ENCODE results near the gene CALY. TPM values are rescaled to one million over a fixed set of nuclear protein-coding genes. Genes with fewer than 3 reads are reported as not detected.

CALY gene
- polyA plus RNA-seq, 1 of the 3 experiments (the other 2 are of a cell fraction), result 3.3 TPM

DNA sequence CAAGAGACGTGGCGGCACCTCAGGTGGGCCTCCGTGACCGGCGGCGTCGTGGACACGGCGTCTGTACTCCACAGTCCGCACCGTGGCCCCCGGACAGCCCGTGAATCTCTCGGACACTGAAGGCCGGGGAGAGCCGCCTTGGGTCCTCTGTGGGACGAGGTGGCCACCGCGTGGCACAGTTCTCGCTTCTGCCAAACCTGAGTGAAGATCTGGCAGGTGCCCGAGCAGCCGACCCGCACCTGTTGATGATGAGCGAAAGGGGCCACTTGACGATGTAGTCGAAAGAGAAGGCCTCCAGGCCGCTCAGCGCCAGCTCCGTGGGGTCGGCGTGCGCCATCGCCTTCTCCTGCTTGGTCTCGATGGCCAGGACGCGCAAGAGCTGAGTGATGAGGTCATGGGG is 51.5 kb downstream of the CALY start:
- H2AFZ ChIP-seq (ENCODE audit: low read depth), result no peak overlapping the region
- H4K20me1 ChIP-seq (ENCODE audit: insufficient read depth), result no peaks in the 10 kb centered on the region
- H3K27ac ChIP-seq (ENCODE audit: low read depth in 2 of 2, low read length in 1 of 2), result no peak overlapping the region
- no peak overlapping the region for H3K4me3 ChIP-seq (ENCODE audit: low read depth in 2 of 2, low read length in 1 of 2)
- no peak for DNase-seq
- no peaks in the 10 kb centered on the region for H3K9me3 ChIP-seq
- no peaks in the 10 kb centered on the region for H3K27me3 ChIP-seq (ENCODE audit: insufficient read depth)
- H3K9ac ChIP-seq, result no peak overlapping the region
- H3K36me3 ChIP-seq (replicated peaks in 1 of 2; ENCODE audit: control insufficient read depth in 1 of 2, insufficient read depth in 2 of 2, low read length in 1 of 2), result peaks cover 13 to 86% of the 10 kb centered on the region in 2 experiments
- no peaks in the 10 kb centered on the region for H3K79me2 ChIP-seq (ENCODE audit: insufficient read depth)
- no peak overlapping the region for H3K4me2 ChIP-seq
- ChIA-PET CTCF (interaction anchor here (0.8 kb wide), 1 partner anchor 44 kb away, joined by 3 read pairs; no protein-coding TSS in a partner anchor), POLR2A (no interaction called here)
- H3F3A ChIP-seq (replicated peaks; ENCODE audit: insufficient read depth), result no peaks in the 10 kb centered on the region
- TF ChIP-seq JUND (IDR thresholded peaks at IDR 0.05) (no peak), EP300 (IDR thresholded peaks at IDR 0.05; ENCODE audit: borderline replicate concordance in 1 of 2, low read depth in 1 of 2, low read length in 1 of 2) (no peak), EZH2phosphoT487 (IDR thresholded peaks at IDR 0.05; ENCODE audit: borderline replicate concordance, low read depth) (no peak), GATA2 (CRISPR knock-in tag; IDR thresholded peaks at IDR 0.05) (no peak), POLR2AphosphoS5 (IDR thresholded peaks at IDR 0.05; ENCODE audit: low read depth, low read length) (no peak), MXI1 (IDR thresholded peaks at IDR 0.05; ENCODE audit: low read depth, low read length) (no peak), MEF2A (IDR thresholded peaks at IDR 0.05; ENCODE audit: borderline replicate concordance, low read depth) (no peak), YY1 (IDR thresholded peaks at IDR 0.05; ENCODE audit: low read depth) (no peak), FOXJ3 (CRISPR knock-in tag; IDR thresholded peaks at IDR 0.05) (no peak), SIN3A (IDR thresholded peaks at IDR 0.05; ENCODE audit: borderline replicate concordance, low read depth, low read length) (no peak), RXRA (IDR thresholded peaks at IDR 0.05; ENCODE audit: borderline replicate concordance, low read depth) (no peak), TCF12 (IDR thresholded peaks at IDR 0.05) (no peak), ELF1 (IDR thresholded peaks at IDR 0.05) (no peak), NRF1 (IDR thresholded peaks at IDR 0.05; ENCODE audit: low read depth, low read length) (no peak)
- TF ChIP-seq, protein P1, sequence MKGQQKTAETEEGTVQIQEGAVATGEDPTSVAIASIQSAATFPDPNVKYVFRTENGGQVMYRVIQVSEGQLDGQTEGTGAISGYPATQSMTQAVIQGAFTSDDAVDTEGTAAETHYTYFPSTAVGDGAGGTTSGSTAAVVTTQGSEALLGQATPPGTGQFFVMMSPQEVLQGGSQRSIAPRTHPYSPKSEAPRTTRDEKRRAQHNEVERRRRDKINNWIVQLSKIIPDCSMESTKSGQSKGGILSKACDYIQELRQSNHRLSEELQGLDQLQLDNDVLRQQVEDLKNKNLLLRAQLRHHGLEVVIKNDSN (IDR thresholded peaks at IDR 0.05; ENCODE audit: borderline replicate concordance, low read depth), result no peak
- TF ChIP-seq, protein P2, sequence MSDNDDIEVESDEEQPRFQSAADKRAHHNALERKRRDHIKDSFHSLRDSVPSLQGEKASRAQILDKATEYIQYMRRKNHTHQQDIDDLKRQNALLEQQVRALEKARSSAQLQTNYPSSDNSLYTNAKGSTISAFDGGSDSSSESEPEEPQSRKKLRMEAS (IDR thresholded peaks at IDR 0.05; ENCODE audit: low read depth), result no peak
- TF ChIP-seq, protein P3, sequence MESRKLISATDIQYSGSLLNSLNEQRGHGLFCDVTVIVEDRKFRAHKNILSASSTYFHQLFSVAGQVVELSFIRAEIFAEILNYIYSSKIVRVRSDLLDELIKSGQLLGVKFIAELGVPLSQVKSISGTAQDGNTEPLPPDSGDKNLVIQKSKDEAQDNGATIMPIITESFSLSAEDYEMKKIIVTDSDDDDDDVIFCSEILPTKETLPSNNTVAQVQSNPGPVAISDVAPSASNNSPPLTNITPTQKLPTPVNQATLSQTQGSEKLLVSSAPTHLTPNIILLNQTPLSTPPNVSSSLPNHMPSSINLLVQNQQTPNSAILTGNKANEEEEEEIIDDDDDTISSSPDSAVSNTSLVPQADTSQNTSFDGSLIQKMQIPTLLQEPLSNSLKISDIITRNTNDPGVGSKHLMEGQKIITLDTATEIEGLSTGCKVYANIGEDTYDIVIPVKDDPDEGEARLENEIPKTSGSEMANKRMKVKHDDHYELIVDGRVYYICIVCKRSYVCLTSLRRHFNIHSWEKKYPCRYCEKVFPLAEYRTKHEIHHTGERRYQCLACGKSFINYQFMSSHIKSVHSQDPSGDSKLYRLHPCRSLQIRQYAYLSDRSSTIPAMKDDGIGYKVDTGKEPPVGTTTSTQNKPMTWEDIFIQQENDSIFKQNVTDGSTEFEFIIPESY (IDR thresholded peaks at IDR 0.05; ENCODE audit: borderline replicate concordance, low read depth), result no peak
- TF ChIP-seq, protein P4, sequence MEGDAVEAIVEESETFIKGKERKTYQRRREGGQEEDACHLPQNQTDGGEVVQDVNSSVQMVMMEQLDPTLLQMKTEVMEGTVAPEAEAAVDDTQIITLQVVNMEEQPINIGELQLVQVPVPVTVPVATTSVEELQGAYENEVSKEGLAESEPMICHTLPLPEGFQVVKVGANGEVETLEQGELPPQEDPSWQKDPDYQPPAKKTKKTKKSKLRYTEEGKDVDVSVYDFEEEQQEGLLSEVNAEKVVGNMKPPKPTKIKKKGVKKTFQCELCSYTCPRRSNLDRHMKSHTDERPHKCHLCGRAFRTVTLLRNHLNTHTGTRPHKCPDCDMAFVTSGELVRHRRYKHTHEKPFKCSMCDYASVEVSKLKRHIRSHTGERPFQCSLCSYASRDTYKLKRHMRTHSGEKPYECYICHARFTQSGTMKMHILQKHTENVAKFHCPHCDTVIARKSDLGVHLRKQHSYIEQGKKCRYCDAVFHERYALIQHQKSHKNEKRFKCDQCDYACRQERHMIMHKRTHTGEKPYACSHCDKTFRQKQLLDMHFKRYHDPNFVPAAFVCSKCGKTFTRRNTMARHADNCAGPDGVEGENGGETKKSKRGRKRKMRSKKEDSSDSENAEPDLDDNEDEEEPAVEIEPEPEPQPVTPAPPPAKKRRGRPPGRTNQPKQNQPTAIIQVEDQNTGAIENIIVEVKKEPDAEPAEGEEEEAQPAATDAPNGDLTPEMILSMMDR (IDR thresholded peaks at IDR 0.05), result no peak
- TF ChIP-seq, protein P5, sequence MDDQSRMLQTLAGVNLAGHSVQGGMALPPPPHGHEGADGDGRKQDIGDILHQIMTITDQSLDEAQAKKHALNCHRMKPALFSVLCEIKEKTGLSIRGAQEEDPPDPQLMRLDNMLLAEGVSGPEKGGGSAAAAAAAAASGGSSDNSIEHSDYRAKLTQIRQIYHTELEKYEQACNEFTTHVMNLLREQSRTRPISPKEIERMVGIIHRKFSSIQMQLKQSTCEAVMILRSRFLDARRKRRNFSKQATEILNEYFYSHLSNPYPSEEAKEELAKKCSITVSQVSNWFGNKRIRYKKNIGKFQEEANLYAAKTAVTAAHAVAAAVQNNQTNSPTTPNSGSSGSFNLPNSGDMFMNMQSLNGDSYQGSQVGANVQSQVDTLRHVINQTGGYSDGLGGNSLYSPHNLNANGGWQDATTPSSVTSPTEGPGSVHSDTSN (IDR thresholded peaks at IDR 0.05), result no peak
- no peaks in the 10 kb centered on the region for H3K9me2 ChIP-seq
- no peaks in the 10 kb centered on the region for H3K4me1 ChIP-seq (ENCODE audit: control insufficient read depth in 1 of 2, insufficient read depth in 2 of 2, low read depth in 1 of 2, low read length in 1 of 2)
- 89% methylated on average over 11 of the region's 36 CpGs for WGBS (ENCODE audit: low lambda C conversion rate)

All from SK-N-SH (cell line).